Measurements from ENCODE around the gene GSAP.

DNA sequence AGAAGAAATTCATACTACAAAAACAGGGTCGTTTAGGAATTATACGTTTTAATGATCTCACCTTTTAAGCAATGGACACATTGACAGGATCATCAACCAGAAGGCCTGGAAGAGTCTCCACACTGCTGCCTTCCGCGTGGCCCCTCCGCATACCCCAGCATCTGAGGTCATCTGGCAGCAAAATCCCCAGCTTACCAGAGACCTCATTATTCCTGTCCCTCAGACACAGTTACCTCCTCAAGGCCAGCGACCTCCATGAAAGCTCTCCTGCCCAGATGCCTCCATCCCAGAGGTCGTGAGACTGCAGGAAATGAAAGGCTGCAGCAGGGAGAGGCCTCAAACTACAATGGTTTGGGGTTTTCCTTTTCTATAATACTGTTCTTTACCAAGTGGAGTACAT, 14.8 kb upstream of the GSAP start:
- TF ChIP-seq, protein P1, sequence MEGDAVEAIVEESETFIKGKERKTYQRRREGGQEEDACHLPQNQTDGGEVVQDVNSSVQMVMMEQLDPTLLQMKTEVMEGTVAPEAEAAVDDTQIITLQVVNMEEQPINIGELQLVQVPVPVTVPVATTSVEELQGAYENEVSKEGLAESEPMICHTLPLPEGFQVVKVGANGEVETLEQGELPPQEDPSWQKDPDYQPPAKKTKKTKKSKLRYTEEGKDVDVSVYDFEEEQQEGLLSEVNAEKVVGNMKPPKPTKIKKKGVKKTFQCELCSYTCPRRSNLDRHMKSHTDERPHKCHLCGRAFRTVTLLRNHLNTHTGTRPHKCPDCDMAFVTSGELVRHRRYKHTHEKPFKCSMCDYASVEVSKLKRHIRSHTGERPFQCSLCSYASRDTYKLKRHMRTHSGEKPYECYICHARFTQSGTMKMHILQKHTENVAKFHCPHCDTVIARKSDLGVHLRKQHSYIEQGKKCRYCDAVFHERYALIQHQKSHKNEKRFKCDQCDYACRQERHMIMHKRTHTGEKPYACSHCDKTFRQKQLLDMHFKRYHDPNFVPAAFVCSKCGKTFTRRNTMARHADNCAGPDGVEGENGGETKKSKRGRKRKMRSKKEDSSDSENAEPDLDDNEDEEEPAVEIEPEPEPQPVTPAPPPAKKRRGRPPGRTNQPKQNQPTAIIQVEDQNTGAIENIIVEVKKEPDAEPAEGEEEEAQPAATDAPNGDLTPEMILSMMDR (IDR thresholded peaks at IDR 0.05): no peak
- TF ChIP-seq, protein P2, sequence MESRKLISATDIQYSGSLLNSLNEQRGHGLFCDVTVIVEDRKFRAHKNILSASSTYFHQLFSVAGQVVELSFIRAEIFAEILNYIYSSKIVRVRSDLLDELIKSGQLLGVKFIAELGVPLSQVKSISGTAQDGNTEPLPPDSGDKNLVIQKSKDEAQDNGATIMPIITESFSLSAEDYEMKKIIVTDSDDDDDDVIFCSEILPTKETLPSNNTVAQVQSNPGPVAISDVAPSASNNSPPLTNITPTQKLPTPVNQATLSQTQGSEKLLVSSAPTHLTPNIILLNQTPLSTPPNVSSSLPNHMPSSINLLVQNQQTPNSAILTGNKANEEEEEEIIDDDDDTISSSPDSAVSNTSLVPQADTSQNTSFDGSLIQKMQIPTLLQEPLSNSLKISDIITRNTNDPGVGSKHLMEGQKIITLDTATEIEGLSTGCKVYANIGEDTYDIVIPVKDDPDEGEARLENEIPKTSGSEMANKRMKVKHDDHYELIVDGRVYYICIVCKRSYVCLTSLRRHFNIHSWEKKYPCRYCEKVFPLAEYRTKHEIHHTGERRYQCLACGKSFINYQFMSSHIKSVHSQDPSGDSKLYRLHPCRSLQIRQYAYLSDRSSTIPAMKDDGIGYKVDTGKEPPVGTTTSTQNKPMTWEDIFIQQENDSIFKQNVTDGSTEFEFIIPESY (IDR thresholded peaks at IDR 0.05; ENCODE audit: borderline replicate concordance, low read depth): no peak
- TF ChIP-seq, protein P3, sequence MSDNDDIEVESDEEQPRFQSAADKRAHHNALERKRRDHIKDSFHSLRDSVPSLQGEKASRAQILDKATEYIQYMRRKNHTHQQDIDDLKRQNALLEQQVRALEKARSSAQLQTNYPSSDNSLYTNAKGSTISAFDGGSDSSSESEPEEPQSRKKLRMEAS (IDR thresholded peaks at IDR 0.05; ENCODE audit: low read depth): no peak
- TF ChIP-seq POLR2AphosphoS5 (IDR thresholded peaks at IDR 0.05; ENCODE audit: low read depth, low read length) (no peak), NRF1 (IDR thresholded peaks at IDR 0.05; ENCODE audit: low read depth, low read length) (no peak), ELF1 (IDR thresholded peaks at IDR 0.05) (no peak), YY1 (IDR thresholded peaks at IDR 0.05; ENCODE audit: low read depth) (no peak)
